ENCODE data around the gene RNASE8. TPM values are rescaled to one million over a fixed set of nuclear protein-coding genes. Genes with fewer than 3 reads are reported as not detected.
A peak's percentile ranks its signal among the peaks of the same experiment; 100 is the strongest.

RNASE8 gene
- total RNA-seq, 1 donor from 2014 or later = not detected

DNA sequence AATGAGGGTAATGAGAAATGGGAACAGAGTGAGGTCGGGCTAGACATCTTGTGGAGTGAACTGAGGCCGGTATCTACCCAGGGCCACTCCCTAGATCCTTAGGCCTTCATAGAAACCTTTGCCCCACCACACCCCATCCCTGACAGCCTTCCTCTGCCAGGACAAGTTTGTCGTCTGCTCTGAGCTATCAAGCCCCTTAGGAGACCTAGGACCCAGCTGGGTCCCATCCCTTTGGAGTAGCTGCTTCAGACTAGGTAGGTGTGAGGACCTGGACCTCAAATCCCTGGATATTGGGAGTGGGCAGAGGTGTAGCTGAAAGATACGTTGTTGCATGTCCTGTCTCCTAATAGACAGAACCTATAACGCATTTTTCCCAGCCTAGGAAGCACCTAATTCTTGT, 43.3 kb downstream of the RNASE8 start, which contains the start of gene TMEM253:
TMEM253 (plus strand) TSS at position 136 of the 400 bp plus-strand sequence. CDS start 278 bp downstream, outside the sequence.
- Histone ChIP-seq H4K20me1 (ENCODE audit: low read depth) (peaks cover 12% of the 10 kb centered on the region), H3K4me3 (peak within 1 kb of the TSS; percentile 61), H3K4me1 (peaks cover 42% of the 10 kb centered on the region), H3K36me3 (no peaks in the 10 kb centered on the region), H3K4me2 (peak within 1 kb of the TSS; percentile 86), H3F3A (ENCODE audit: low read depth) (peaks cover 62% of the 10 kb centered on the region), H3K27me3 (no peaks in the 10 kb centered on the region), H3K9ac (no peak within 1 kb of the TSS), H3K9me3 (ENCODE audit: low read depth) (no peaks in the 10 kb centered on the region), H3K79me2 (ENCODE audit: low read depth) (peaks cover 64% of the 10 kb centered on the region), H2AFZ (replicated peaks) (no peak within 1 kb of the TSS), H3K27ac (peak within 1 kb of the TSS; percentile 55)
- H3K4me3 Mint-ChIP-seq = peak within 1 kb of the TSS; percentile 87
- TF ChIP-seq EZH2phosphoT487 (IDR thresholded peaks at IDR 0.05) = no peak
- TF ChIP-seq EZH2 (IDR thresholded peaks at IDR 0.05) = no peak
- TF ChIP-seq, protein P1, sequence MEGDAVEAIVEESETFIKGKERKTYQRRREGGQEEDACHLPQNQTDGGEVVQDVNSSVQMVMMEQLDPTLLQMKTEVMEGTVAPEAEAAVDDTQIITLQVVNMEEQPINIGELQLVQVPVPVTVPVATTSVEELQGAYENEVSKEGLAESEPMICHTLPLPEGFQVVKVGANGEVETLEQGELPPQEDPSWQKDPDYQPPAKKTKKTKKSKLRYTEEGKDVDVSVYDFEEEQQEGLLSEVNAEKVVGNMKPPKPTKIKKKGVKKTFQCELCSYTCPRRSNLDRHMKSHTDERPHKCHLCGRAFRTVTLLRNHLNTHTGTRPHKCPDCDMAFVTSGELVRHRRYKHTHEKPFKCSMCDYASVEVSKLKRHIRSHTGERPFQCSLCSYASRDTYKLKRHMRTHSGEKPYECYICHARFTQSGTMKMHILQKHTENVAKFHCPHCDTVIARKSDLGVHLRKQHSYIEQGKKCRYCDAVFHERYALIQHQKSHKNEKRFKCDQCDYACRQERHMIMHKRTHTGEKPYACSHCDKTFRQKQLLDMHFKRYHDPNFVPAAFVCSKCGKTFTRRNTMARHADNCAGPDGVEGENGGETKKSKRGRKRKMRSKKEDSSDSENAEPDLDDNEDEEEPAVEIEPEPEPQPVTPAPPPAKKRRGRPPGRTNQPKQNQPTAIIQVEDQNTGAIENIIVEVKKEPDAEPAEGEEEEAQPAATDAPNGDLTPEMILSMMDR (IDR thresholded peaks at IDR 0.05) = no peak
- no peaks in the 10 kb centered on the region for H3K36me3 Mint-ChIP-seq
- DNase-seq (ENCODE audit: low spot score) = no peak
- peaks cover 8% of the 10 kb centered on the region for H3K27me3 Mint-ChIP-seq (ENCODE audit: insufficient read depth, low read depth)
- H3K27ac Mint-ChIP-seq = peak within 1 kb of the TSS; percentile 61
- peaks cover 67% of the 10 kb centered on the region for H3K4me1 Mint-ChIP-seq
- peaks cover 2% of the 10 kb centered on the region for H3K9me3 Mint-ChIP-seq

DNA sequence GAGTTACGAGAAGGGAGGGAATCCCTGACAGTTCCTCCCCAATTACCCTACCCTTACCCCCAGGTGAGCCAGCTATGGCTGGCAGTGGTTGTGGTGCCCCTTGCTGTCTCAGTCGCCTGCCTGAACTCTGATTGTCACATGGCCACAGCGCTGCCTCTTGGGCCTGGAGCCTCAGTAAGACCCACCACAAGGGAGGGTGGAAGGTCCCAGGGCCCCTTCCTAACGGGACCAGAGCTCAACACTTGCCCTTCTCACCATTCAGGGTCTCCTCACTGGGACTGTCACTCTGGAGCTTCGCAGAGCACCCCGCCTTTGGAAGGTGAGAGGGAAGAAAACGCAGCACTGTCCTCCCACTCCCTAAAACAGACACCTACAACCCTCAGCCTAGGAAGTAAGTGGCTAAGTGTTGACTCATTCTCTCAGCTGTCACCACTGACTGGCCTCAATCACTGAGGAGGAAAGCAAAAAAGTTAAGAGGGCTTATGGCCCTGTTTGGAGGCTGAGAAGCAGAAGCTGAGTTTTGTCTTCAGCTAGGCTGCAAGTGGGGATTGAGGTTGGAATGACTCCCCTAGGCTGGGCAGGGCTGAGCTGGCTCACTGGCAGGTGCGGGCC, 44.3 kb downstream of the RNASE8 start:
- no peak overlapping the region for H3K27ac ChIP-seq
- no peak overlapping the region for H3K9ac ChIP-seq
- peaks cover 41% of the 10 kb centered on the region for H3K4me1 ChIP-seq
- peaks cover 2% of the 10 kb centered on the region for H3K9me3 Mint-ChIP-seq
- H3K9me3 ChIP-seq (ENCODE audit: low read depth) = no peaks in the 10 kb centered on the region
- peak overlapping the region; percentile 61 for H3K4me3 ChIP-seq
- H3K4me3 Mint-ChIP-seq = peak overlapping the region; percentile 86
- no peaks in the 10 kb centered on the region for H3K36me3 ChIP-seq
- H3F3A ChIP-seq (ENCODE audit: low read depth) = peaks cover 52% of the 10 kb centered on the region
- H3K4me1 Mint-ChIP-seq = peaks cover 67% of the 10 kb centered on the region
- H3K4me2 ChIP-seq = peak overlapping the region; percentile 89
- peaks cover 8% of the 10 kb centered on the region for H3K27me3 Mint-ChIP-seq (ENCODE audit: insufficient read depth, low read depth)
- DNase-seq (ENCODE audit: low spot score) = no peak
- peak overlapping the region; percentile 76 for H3K27ac Mint-ChIP-seq
- H2AFZ ChIP-seq (replicated peaks) = no peak overlapping the region
- H3K27me3 ChIP-seq = no peaks in the 10 kb centered on the region
- H3K36me3 Mint-ChIP-seq = no peaks in the 10 kb centered on the region
- peaks cover 55% of the 10 kb centered on the region for H3K79me2 ChIP-seq (ENCODE audit: low read depth)
- H4K20me1 ChIP-seq (ENCODE audit: low read depth) = peaks cover 2% of the 10 kb centered on the region
- TF ChIP-seq, protein P1 (IDR thresholded peaks at IDR 0.05) = no peak
- TF ChIP-seq EZH2 (IDR thresholded peaks at IDR 0.05) (no peak), EZH2phosphoT487 (IDR thresholded peaks at IDR 0.05) (no peak)

DNA sequence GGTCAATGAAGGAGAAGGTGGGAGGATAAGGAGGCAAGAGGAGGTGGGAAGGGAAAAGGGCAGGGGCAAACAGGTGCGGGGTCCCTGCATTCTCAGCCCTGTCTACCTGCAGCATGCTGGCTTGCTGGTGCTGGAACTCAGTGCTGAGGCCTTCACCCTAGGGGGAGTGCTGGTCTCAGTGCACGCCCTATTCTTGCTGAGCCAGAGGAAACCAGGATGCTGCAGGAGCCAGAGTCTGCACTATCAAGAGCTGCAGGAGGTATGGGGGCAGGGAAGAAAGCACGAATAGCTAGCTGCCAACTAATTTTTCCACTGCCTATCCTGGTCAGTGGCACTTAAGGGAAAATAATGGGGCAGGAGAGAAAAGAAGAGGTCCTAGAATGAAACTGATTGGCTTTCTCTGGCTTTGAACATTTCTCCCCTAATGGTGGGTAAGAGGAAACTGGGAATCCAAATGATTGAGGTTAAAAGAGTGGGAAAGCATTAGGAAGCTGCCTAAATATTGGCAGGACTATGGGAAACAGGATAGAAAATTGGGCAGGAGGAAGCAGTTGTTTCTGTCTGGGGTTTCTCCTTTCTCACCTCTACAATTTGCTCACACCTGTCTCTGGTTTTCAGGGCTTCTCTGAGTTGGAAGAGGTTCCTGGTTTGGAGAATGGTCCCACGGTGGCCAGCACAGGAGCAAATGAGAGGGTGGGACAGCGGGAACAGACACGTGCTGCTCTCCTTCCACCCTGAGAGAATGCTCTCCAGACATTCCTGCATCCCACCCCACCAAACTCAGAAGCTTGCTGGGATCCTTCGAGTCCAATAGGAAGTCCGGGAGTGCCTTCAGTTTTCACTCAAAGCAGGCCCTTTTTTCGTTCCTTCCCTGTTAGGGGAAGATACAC, 45.1 kb downstream of the RNASE8 start:
- no peak overlapping the region for H3K27ac ChIP-seq
- H3K36me3 ChIP-seq = no peaks in the 10 kb centered on the region
- TF ChIP-seq EZH2 (IDR thresholded peaks at IDR 0.05) (no peak), EZH2phosphoT487 (IDR thresholded peaks at IDR 0.05) (no peak)
- TF ChIP-seq, protein P1 (IDR thresholded peaks at IDR 0.05) = no peak
- H3F3A ChIP-seq (ENCODE audit: low read depth) = peaks cover 49% of the 10 kb centered on the region
- peak overlapping the region; percentile 89 for H3K4me2 ChIP-seq
- H3K9me3 ChIP-seq (ENCODE audit: low read depth) = no peaks in the 10 kb centered on the region
- H4K20me1 ChIP-seq (ENCODE audit: low read depth) = no peaks in the 10 kb centered on the region
- H3K4me3 ChIP-seq = peak overlapping the region; percentile 61
- DNase-seq (ENCODE audit: low spot score) = peak; percentile 34
- H3K27ac Mint-ChIP-seq = peak overlapping the region; percentile 93
- no peak overlapping the region for H3K9ac ChIP-seq
- H3K79me2 ChIP-seq (ENCODE audit: low read depth) = peaks cover 46% of the 10 kb centered on the region
- peaks cover 66% of the 10 kb centered on the region for H3K4me1 Mint-ChIP-seq
- no peaks in the 10 kb centered on the region for H3K9me3 Mint-ChIP-seq
- H3K4me3 Mint-ChIP-seq = peak overlapping the region; percentile 86
- H2AFZ ChIP-seq (replicated peaks) = no peak overlapping the region
- no peaks in the 10 kb centered on the region for H3K36me3 Mint-ChIP-seq
- H3K4me1 ChIP-seq = peaks cover 40% of the 10 kb centered on the region
- no peaks in the 10 kb centered on the region for H3K27me3 ChIP-seq
- peaks cover 8% of the 10 kb centered on the region for H3K27me3 Mint-ChIP-seq (ENCODE audit: insufficient read depth, low read depth)

Data from neural progenitor cell (in vitro differentiated cells).